K562 (cell line): ENCODE measurements around the gene B3GALNT2. TPM values are rescaled to one million over a fixed set of nuclear protein-coding genes. Genes with fewer than 3 reads are reported as not detected.
"Not testable (repeated sequence)": the region's sequence is repeated elsewhere in the genome, so short reads cannot be mapped to it uniquely, and the experiment has no call there.

Source experiments
- ATAC-seq: fragments of 200-7000 bp; cut with Tn5 transposase; 3 replicates; pipeline ENCODE4 v1.9.1; 2020; ENCODE audit warnings: moderate library complexity
- BruUV-seq: library from RNA; stranded (reverse); fragments of 400-500 nt; replicated peaks from 2 replicates; lab custom pipeline; 2021; lab: Mats Ljungman, UMichigan
- CTCF ChIA-PET: fragments of 300-600 bp; formaldehyde crosslinking; extraction: SDS; loops from one replicate; lab custom pipeline; 2021; ENCODE audit warnings: low intra/inter-chr PET ratio; lab: Yijun Ruan, JAX
- POLR2A ChIA-PET: fragments of 300-600, 350-650 bp; sonication (Branson Sonifier 250); formaldehyde crosslinking; extraction: SDS; loops from one replicate; lab custom pipeline; 2021; ENCODE audit warnings: antibody characterized with exemption, inconsistent platforms; lab: Yijun Ruan, JAX
- DNase-seq, 4 experiments: peaks; one replicate each; pipeline versions ENCODE4 v3.0.0 to v3.0.0-alpha.2; 2011 to 2018; ENCODE audit warnings: low spot score in 3 of 4, mixed read lengths in 3 of 4; ENCODE audit errors: extremely low read depth in 1 of 4
- FAIRE-seq: peaks from 2 replicates; lab custom pipeline; 2011; peaks lifted over from hg19 to GRCh38; lab: Jason Lieb, UNC
- H2AFZ ChIP-seq: 2 replicates; pipeline ENCODE4 v1.6.0; 2011; ENCODE audit warnings: low read depth, low read length, control low read depth, inconsistent platforms
- H3K27ac ChIP-seq: fragments of 200-600 bp; 3 replicates; pipeline ENCODE4 v1.8.0; 2011; ENCODE audit warnings: low read depth, mild to moderate bottlenecking, control low read depth, inconsistent platforms, low read length, moderate library complexity, mixed read lengths; ENCODE audit errors: extremely low read depth
- H3K27me3 ChIP-seq, 2 experiments: fragments of 300-600 bp in 1 of 2; 2 replicates in 1 of 2; 3 replicates in 1 of 2; pipeline versions ENCODE4 v1.6.0 to v1.8.0; 2011; ENCODE audit warnings: inconsistent platforms in 2 of 2, low read length in 2 of 2, mild to moderate bottlenecking in 1 of 2, mixed read lengths in 1 of 2, moderate library complexity in 1 of 2; ENCODE audit not compliant: control insufficient read depth in 2 of 2, insufficient read depth in 2 of 2
- H3K36me3 ChIP-seq: fragments of 300-600 bp; 3 replicates; pipeline ENCODE4 v1.8.0; 2011; ENCODE audit warnings: mild to moderate bottlenecking, low read length, inconsistent platforms; ENCODE audit not compliant: control insufficient read depth, insufficient read depth
- H3K4me1 ChIP-seq, 2 experiments: fragments of 200-600 bp in 1 of 2; replicated peaks in 1 of 2; 2 replicates in 1 of 2; 3 replicates in 1 of 2; pipeline versions ENCODE4 v1.5.1 to v1.8.0; 2011; ENCODE audit warnings: inconsistent platforms in 2 of 2, low read length in 2 of 2, mild to moderate bottlenecking in 1 of 2, mixed read lengths in 1 of 2, moderate library complexity in 1 of 2; ENCODE audit not compliant: control insufficient read depth in 2 of 2, insufficient read depth in 2 of 2
- H3K4me2 ChIP-seq: 2 replicates; pipeline ENCODE4 v1.6.1; 2011; ENCODE audit warnings: low read length, control low read depth, inconsistent platforms, mixed read lengths; ENCODE audit not compliant: insufficient read depth
- H3K4me3 ChIP-seq: fragments of 200-600 bp; sonication (generic), shearing (Covaris generic); 2 replicates; pipeline ENCODE4 v1.5.1; 2016; ENCODE audit warnings: control low read depth, inconsistent platforms
- H3K79me2 ChIP-seq: fragments of 200-600 bp; 3 replicates; pipeline ENCODE4 v1.8.0; 2011; ENCODE audit warnings: low read length, inconsistent platforms; ENCODE audit not compliant: control insufficient read depth, insufficient read depth
- H3K9ac ChIP-seq, 2 experiments: 2 replicates each; pipeline versions ENCODE4 v1.6.0 to v1.6.1; 2011; ENCODE audit warnings: low read depth in 2 of 2, low read length in 2 of 2, control low read depth in 1 of 2, inconsistent platforms in 1 of 2, mild to moderate bottlenecking in 1 of 2, mixed read lengths in 1 of 2; ENCODE audit not compliant: insufficient read depth in 1 of 2
- H3K9me1 ChIP-seq: one replicate; pipeline ENCODE4 v1.6.0; 2011; ENCODE audit warnings: inconsistent platforms, mild to moderate bottlenecking, low read length, moderate library complexity; ENCODE audit not compliant: control insufficient read depth, insufficient read depth
- H3K9me3 ChIP-seq: replicated peaks from 2 replicates; pipeline ENCODE4 v1.5.1; 2011; ENCODE audit warnings: low read depth, low read length, inconsistent platforms; ENCODE audit not compliant: control insufficient read depth, insufficient read depth
- H4K20me1 ChIP-seq: replicated peaks from 2 replicates; pipeline ENCODE4 v1.6.1; 2011; ENCODE audit warnings: low read length, inconsistent platforms, mixed read lengths; ENCODE audit not compliant: control insufficient read depth, insufficient read depth
- ATF7 ChIP-seq: fragments of 450-650 bp; IDR thresholded peaks from 2 replicates; pipeline ENCODE4 v1.7.1; 2014; ENCODE audit warnings: mild to moderate bottlenecking, moderate library complexity
- BRF1 ChIP-seq: IDR thresholded peaks from 3 replicates; pipeline ENCODE4 v1.6.1; 2011; ENCODE audit warnings: borderline replicate concordance, mild to moderate bottlenecking; ENCODE audit not compliant: insufficient read length; ENCODE audit errors: extremely low read depth
- CTCFL ChIP-seq: IDR thresholded peaks from 2 replicates; pipeline ENCODE4 v1.6.1; 2011; ENCODE audit warnings: borderline replicate concordance, low read depth, mild to moderate bottlenecking, moderate library complexity, low read length; ENCODE audit not compliant: insufficient read depth, poor library complexity, severe bottlenecking
- MBD1 ChIP-seq: fragments of 250-450 bp; sonication (Bioruptor Pico); IDR thresholded peaks from 2 replicates; pipeline ENCODE4 v1.8.0; 2022; ENCODE audit warnings: inconsistent platforms
- MEF2D ChIP-seq: conservative IDR thresholded peaks from 2 replicates; pipeline ENCODE4 v1.6.1; 2016; ENCODE audit warnings: low read depth, missing genetic modification characterization, missing compliant biosample characterization
- POLR2AphosphoS2 ChIP-seq: IDR thresholded peaks from 2 replicates; pipeline ENCODE4 v1.6.1; 2012; ENCODE audit warnings: low read length, improper control_type of control experiment
- RFX7 ChIP-seq: fragments of 250-450 bp; sonication (Bioruptor Pico); IDR thresholded peaks from 2 replicates; pipeline ENCODE4 v1.5.1; 2021; ENCODE audit warnings: mild to moderate bottlenecking
- ZNF3 ChIP-seq: fragments of 250-450 bp; sonication (Bioruptor Pico); IDR thresholded peaks from 2 replicates; pipeline ENCODE4 v1.5.0; 2021; ENCODE audit warnings: mild to moderate bottlenecking, moderate library complexity
- ZNF655 ChIP-seq: fragments of 250-450 bp; sonication (Bioruptor Pico); IDR thresholded peaks from 2 replicates; pipeline ENCODE4 v1.5.0; 2021
- ZNF766 ChIP-seq: fragments of 200-800 bp; sonication (Bioruptor generic); conservative IDR thresholded peaks from 2 replicates; pipeline ENCODE4 v1.6.1; 2016; ENCODE audit warnings: missing genetic modification characterization, missing compliant biosample characterization
- ZSCAN32 ChIP-seq: fragments of 450-650 bp; formaldehyde crosslinking; IDR thresholded peaks from 2 replicates; pipeline ENCODE4 v1.4.0; 2020; ENCODE audit warnings: mild to moderate bottlenecking, moderate library complexity
- WGBS: fragments of 100-300 bp; shearing (Covaris generic); methylation state at CpG from one replicate; pipeline ENCODE4 v1.1.6; 2016; ENCODE audit warnings: low coverage, mixed read lengths; ENCODE audit not compliant: insufficient coverage; ENCODE audit errors: missing lambda C conversion rate; 5-methylcytosine and 5-hydroxymethylcytosine counted together
- in situ Hi-C: fragments of 300-500 bp; cut with MboI; formaldehyde crosslinking; loops from 4 replicates; pipeline ENCODE4 v1.15.0; 2018; ENCODE audit warnings: inconsistent platforms, mixed read lengths
- intact Hi-C: fragments of 100-400 bp; cut with micrococcal nuclease; formaldehyde crosslinking; loops from 2 replicates; pipeline ENCODE4 v1.14.2; 2022
- polyA plus RNA-seq, 8 experiments: library from polyadenylated mRNA; depleted of rRNA in 4 of 8; stranded (reverse) in 5 of 8; unstranded in 3 of 8; fragments of >200 nt; fragmentation: Nextera tagmentation in 2 of 8; fragmentation: Illumina TruSeq in 1 of 8; extraction: Ambion mirVana in 2 of 8; extraction: Trizol in 1 of 8; gene quantifications; 2 replicates each; pipeline versions ENCODE4 v1.2.1 to v1.2.3, GENCODE V29; 2011 to 2014; ENCODE audit warnings: inconsistent platforms in 1 of 8, missing spikeins in 1 of 8
- total RNA-seq, 7 experiments: library from RNA; depleted of rRNA in 6 of 7; stranded (reverse); fragments of >200 nt in 6 of 7; fragmentation: Illumina TruSeq in 2 of 7; extraction: Trizol in 2 of 7; gene quantifications; 2 replicates each; pipeline versions ENCODE4 v1.2.1 to v1.2.3, GENCODE V29; 2011 to 2021; ENCODE audit warnings: low replicate concordance in 1 of 7

The B3GALNT2 gene
- total and polyA plus RNA-seq, 9 of the 15 experiments (the other 6 are each of a cell fraction or from before 2014, with no cell fraction given): 2.0 to 31.7 (median 22.9) TPM

GRCh38 chr1:235462832-235463231, 41.4 kb downstream of the B3GALNT2 start:
- DNase-seq, H3K4me1 ChIP-seq, CTCF ChIA-PET, H3K9me3 ChIP-seq, FAIRE-seq, H4K20me1 ChIP-seq, BruUV-seq, H3K4me2 ChIP-seq, H3K79me2 ChIP-seq, intact Hi-C loops, ATAC-seq, H3K9me1 ChIP-seq, in situ Hi-C loops, H2AFZ ChIP-seq, H3K27ac ChIP-seq, H3K4me3 ChIP-seq, H3K27me3 ChIP-seq, H3K9ac ChIP-seq: not testable (repeated sequence)
- peaks cover 26% of the 10 kb centered on the region; the same call in 2 of the 3 replicates for H3K36me3 ChIP-seq
- WGBS: 96% methylated on average over 3 of the region's 3 CpGs
- POLR2A ChIA-PET: interaction anchor here (0.6 to 1.0 kb wide), 3 partner anchors 13 to 25 kb away, joined by 3 to 5 read pairs (median 3); no protein-coding TSS in a partner anchor

GRCh38 chr1:235461954-235462353, 42.3 kb downstream of the B3GALNT2 start:
- POLR2A ChIA-PET: interaction anchor here (1.3 to 1.4 kb wide), 2 partner anchors 11 kb away, joined by 5 to 6 read pairs; no protein-coding TSS in a partner anchor
- intact Hi-C loops: no loop called here
- 96% methylated on average over 1 of the region's 1 CpG for WGBS
- TF ChIP-seq ZSCAN32 (CRISPR knock-in tag): no peak
- no peak for TF ChIP-seq ZNF655
- no peak for TF ChIP-seq POLR2AphosphoS2
- TF ChIP-seq RFX7: no peak
- TF ChIP-seq ZNF766: no peak
- TF ChIP-seq MBD1 (CRISPR knock-in tag): no peak
- TF ChIP-seq BRF1: no peak
- TF ChIP-seq ATF7: no peak
- no peak for TF ChIP-seq CTCFL
- no peak for TF ChIP-seq MEF2D (tag)
- TF ChIP-seq ZNF3: no peak

More at GRCh38 chr1:235461954-235462353, 42.3 kb downstream of the B3GALNT2 start:
- ATAC-seq (no peak), DNase-seq (no peak), FAIRE-seq (no peak)
- Histone ChIP-seq H4K20me1 (no peaks in the 10 kb centered on the region), H3K9me1 (no peaks in the 10 kb centered on the region), H3K27me3 (no peaks in the 10 kb centered on the region), H3K9ac (no peak overlapping the region), H3K4me2 (no peak overlapping the region), H3K36me3 (peaks cover 26% of the 10 kb centered on the region; the same call in 2 of the 3 replicates), H3K9me3 (no peaks in the 10 kb centered on the region), H3K4me1 (no peaks in the 10 kb centered on the region), H3K79me2 (no peaks in the 10 kb centered on the region), H3K4me3 (no peak overlapping the region), H3K27ac (no peak overlapping the region), H2AFZ (no peak overlapping the region)
- no TSS peak for BruUV-seq
- CTCF ChIA-PET: no interaction called here
- in situ Hi-C loops: no loop called here
